Cardiac muscle cell (in vitro differentiated cells and primary cell): ENCODE results near the gene CELF2. TPM values are rescaled to one million over a fixed set of nuclear protein-coding genes. Genes with fewer than 3 reads are reported as not detected.

Experiments used
- DNase-seq, 2 donors: peaks; one replicate each; pipeline versions ENCODE4 v3.0.0 to v3.0.0-alpha.2; 2010 to 2017; ENCODE audit warnings: low read depth in 1 of 2, low spot score in 1 of 2
- H3K27ac ChIP-seq: fragments of 200-600 bp; sonication (generic); 2 replicates; pipeline ENCODE4 v1.5.1; 2016
- H3K27me3 ChIP-seq: fragments of 200-600 bp; sonication (generic); 2 replicates; pipeline ENCODE4 v1.6.0; 2016; ENCODE audit warnings: control low read depth
- H3K36me3 ChIP-seq: fragments of 200-600 bp; sonication (generic); 2 replicates; pipeline ENCODE4 v1.5.1; 2016; ENCODE audit warnings: control low read depth
- H3K4me1 ChIP-seq: fragments of 200-600 bp; sonication (generic); 2 replicates; pipeline ENCODE4 v1.8.1; 2017; ENCODE audit warnings: low read depth, mild to moderate bottlenecking, mixed run types
- H3K4me3 ChIP-seq: fragments of 200-600 bp; sonication (generic); 2 replicates; pipeline ENCODE4 v1.5.1; 2016; ENCODE audit warnings: mild to moderate bottlenecking
- H3K9me3 ChIP-seq: fragments of 200-600 bp; sonication (generic); 2 replicates; pipeline ENCODE4 v1.5.1; 2017; ENCODE audit warnings: low read depth, mild to moderate bottlenecking, control low read depth
- CTCF ChIP-seq: IDR thresholded peaks from 2 replicates; pipeline ENCODE4 v1.5.1; 2012; ENCODE audit warnings: low read depth, mild to moderate bottlenecking, low read length
- polyA plus RNA-seq: library from polyadenylated mRNA; unstranded; fragments of >200 nt; fragmentation: Nextera tagmentation; extraction: Ambion mirVana; gene quantifications from 2 replicates; pipeline ENCODE4 v1.2.1, GENCODE V29; 2016
- total RNA-seq: library from RNA; depleted of rRNA; stranded (reverse); fragments of >200 nt; gene quantifications from 2 replicates; pipeline ENCODE4 v1.2.3, GENCODE V29; 2016

Gene CELF2
- total and polyA plus RNA-seq, 2 experiments from 2014 or later = 66.9 to 82.7 TPM

- H3K9me3 ChIP-seq = no peaks in the 10 kb centered on the region
- no peaks in the 10 kb centered on the region for H3K27me3 ChIP-seq
- H3K36me3 ChIP-seq = no peaks in the 10 kb centered on the region
- no peak overlapping the region for H3K27ac ChIP-seq
- TF ChIP-seq CTCF = no peak
- H3K4me3 ChIP-seq = no peak overlapping the region
- peaks cover 7% of the 10 kb centered on the region for H3K4me1 ChIP-seq
- DNase-seq = peak in 1 of 2 donors; percentile 38
Observed at GRCh38 chr10:11242443-11243387, 225.0 kb downstream of the CELF2 start.

- no peak for DNase-seq
- TF ChIP-seq CTCF = no peak
- H3K4me3 ChIP-seq = no peak overlapping the region
Observed at GRCh38 chr10:11243425-11244222, 226.0 kb downstream of the CELF2 start.

DNA sequence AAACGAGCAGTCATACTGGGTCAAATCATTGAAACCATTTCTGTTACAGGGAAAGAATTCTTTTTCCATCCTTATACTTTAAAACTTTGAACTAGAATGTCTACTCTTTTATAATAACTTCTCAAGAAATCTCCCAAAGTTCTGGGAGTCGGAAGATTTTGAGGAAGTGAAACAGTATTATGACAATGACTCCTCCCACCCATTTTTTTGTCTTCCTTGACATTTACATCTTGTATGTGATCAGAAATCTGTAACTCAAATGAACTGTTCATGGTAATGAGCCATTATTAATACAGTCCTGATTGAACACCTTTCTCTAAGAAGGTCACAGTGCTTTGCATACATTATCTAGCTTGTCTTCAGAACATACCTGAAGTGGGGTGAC is 227.4 kb downstream of the CELF2 start:
- Histone ChIP-seq H3K4me1 (peaks cover 11% of the 10 kb centered on the region), H3K4me3 (no peak overlapping the region), H3K9me3 (no peaks in the 10 kb centered on the region), H3K27me3 (no peaks in the 10 kb centered on the region), H3K27ac (no peak overlapping the region), H3K36me3 (no peaks in the 10 kb centered on the region)
- no peak for DNase-seq
- TF ChIP-seq CTCF = no peak

More at GRCh38 chr10:11243425-11244222, 226.0 kb downstream of the CELF2 start:
- Histone ChIP-seq H3K27me3 (no peaks in the 10 kb centered on the region), H3K36me3 (no peaks in the 10 kb centered on the region), H3K27ac (no peak overlapping the region), H3K9me3 (no peaks in the 10 kb centered on the region), H3K4me1 (peaks cover 7% of the 10 kb centered on the region)

DNA sequence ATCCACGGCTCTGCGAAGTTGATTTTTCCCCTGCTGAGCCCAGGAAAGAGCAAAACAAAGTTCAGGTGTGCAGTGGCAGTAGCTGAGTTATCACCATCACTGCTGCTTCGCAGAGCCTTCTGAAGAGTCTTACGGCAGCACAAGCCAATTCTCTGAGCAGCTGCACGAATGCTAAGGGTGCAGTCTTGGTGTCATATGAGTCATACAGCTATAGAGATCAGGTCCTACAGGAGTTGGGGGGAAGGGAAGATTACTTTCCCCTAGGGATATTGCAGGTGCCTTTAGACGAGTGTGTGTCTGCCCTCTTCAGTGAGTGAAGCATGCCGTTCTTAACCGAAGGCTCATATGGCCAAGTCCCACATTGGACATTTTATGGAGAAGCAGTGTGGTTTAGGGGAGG is 227.8 kb downstream of the CELF2 start:
- Histone ChIP-seq H3K36me3 (no peaks in the 10 kb centered on the region), H3K27ac (no peak overlapping the region), H3K27me3 (no peaks in the 10 kb centered on the region), H3K4me3 (no peak overlapping the region), H3K4me1 (peaks cover 11% of the 10 kb centered on the region), H3K9me3 (no peaks in the 10 kb centered on the region)
- no peak for DNase-seq
- TF ChIP-seq CTCF = no peak

- H3K9me3 ChIP-seq = no peaks in the 10 kb centered on the region
- no peak for TF ChIP-seq CTCF
Observed at GRCh38 chr10:11245981-11246590, 228.4 kb downstream of the CELF2 start.

More at GRCh38 chr10:11245981-11246590, 228.4 kb downstream of the CELF2 start:
- H3K4me3 ChIP-seq = no peak overlapping the region
- H3K4me1 ChIP-seq = peaks cover 6% of the 10 kb centered on the region
- H3K27me3 ChIP-seq = no peaks in the 10 kb centered on the region
- H3K36me3 ChIP-seq = no peaks in the 10 kb centered on the region
- no peak overlapping the region for H3K27ac ChIP-seq
- no peak for DNase-seq
